HepG2 (cell line): Measurements from ENCODE around the gene RFX2. TPM values are rescaled to one million over a fixed set of nuclear protein-coding genes. Genes with fewer than 3 reads are reported as not detected.

Experiments
- ATAC-seq: fragments of 200-7000 bp; cut with Tn5 transposase; 3 replicates; pipeline ENCODE4 v1.9.1; 2020; ENCODE audit warnings: mild to moderate bottlenecking, moderate library complexity
- BruUV-seq: library from RNA; stranded (reverse); fragments of 400-500 nt; replicated peaks from 2 replicates; lab custom pipeline; 2021; lab: Mats Ljungman, UMichigan
- CTCF ChIA-PET: fragments of 300-600 bp; formaldehyde crosslinking; extraction: SDS; loops from one replicate; lab custom pipeline; 2021; ENCODE audit warnings: low total read pairs, inconsistent platforms, low intra/inter-chr PET ratio; lab: Yijun Ruan, JAX
- POLR2A ChIA-PET: fragments of 350-600 bp; sonication (Branson Sonifier 250); formaldehyde crosslinking; loops from one replicate; lab custom pipeline; 2020; ENCODE audit warnings: antibody characterized with exemption, inconsistent platforms; lab: Yijun Ruan, JAX
- DNase-seq: peaks from one replicate; pipeline ENCODE4 v3.0.0-alpha.2; 2015; ENCODE audit warnings: low spot score
- FAIRE-seq: peaks from 3 replicates; lab custom pipeline; 2011; peaks lifted over from hg19 to GRCh38; lab: Jason Lieb, UNC
- H2AFZ ChIP-seq: one replicate; pipeline ENCODE4 v1.6.1; 2011; ENCODE audit warnings: low read length, inconsistent platforms
- H3K27ac ChIP-seq: fragments of 300-600 bp; 3 replicates; pipeline ENCODE4 v1.8.0; 2011; ENCODE audit warnings: mixed run types, mild to moderate bottlenecking, mixed read lengths, low read length, inconsistent platforms; ENCODE audit not compliant: insufficient read depth; ENCODE audit errors: extremely low read length
- H3K27me3 ChIP-seq, 2 experiments: fragments of 200-600 bp in 1 of 2; 2 replicates in 1 of 2; 3 replicates in 1 of 2; pipeline versions ENCODE4 v1.6.0 to v1.8.0; 2011; ENCODE audit warnings: low read length in 2 of 2, mild to moderate bottlenecking in 2 of 2, moderate library complexity in 2 of 2, inconsistent platforms in 1 of 2; ENCODE audit not compliant: insufficient read depth in 2 of 2, control insufficient read depth in 1 of 2
- H3K36me3 ChIP-seq, 2 experiments: fragments of 200-600 bp in 1 of 2; replicated peaks in 1 of 2; 2 replicates in 1 of 2; 3 replicates in 1 of 2; pipeline versions ENCODE4 v1.5.1 to v1.8.0; 2011; ENCODE audit warnings: low read length in 2 of 2, inconsistent platforms in 1 of 2; ENCODE audit not compliant: insufficient read depth in 2 of 2, control insufficient read depth in 1 of 2
- H3K4me1 ChIP-seq: 2 replicates; pipeline ENCODE4 v1.5.1; 2012; ENCODE audit warnings: low read length, inconsistent platforms; ENCODE audit not compliant: insufficient read depth
- H3K4me2 ChIP-seq: 2 replicates; pipeline ENCODE4 v1.6.0; 2011; ENCODE audit warnings: low read depth, low read length, inconsistent platforms
- H3K4me3 ChIP-seq, 3 experiments: fragments of 200-600 bp in 1 of 3; sonication (generic), shearing (Covaris generic) in 1 of 3; replicated peaks in 1 of 3; 2 replicates each; pipeline ENCODE4 v1.5.1; 2011 to 2016; ENCODE audit warnings: low read length in 3 of 3, inconsistent platforms in 2 of 3, low read depth in 2 of 3, mild to moderate bottlenecking in 2 of 3, control low read depth in 1 of 3, mixed read lengths in 1 of 3; ENCODE audit not compliant: insufficient read depth in 1 of 3
- H3K79me2 ChIP-seq: one replicate; pipeline ENCODE4 v1.6.1; 2011; ENCODE audit warnings: low read length, inconsistent platforms; ENCODE audit not compliant: insufficient read depth
- H3K9ac ChIP-seq: 2 replicates; pipeline ENCODE4 v1.6.0; 2011; ENCODE audit warnings: mild to moderate bottlenecking, low read depth, low read length, inconsistent platforms; ENCODE audit not compliant: insufficient read depth
- H3K9me3 ChIP-seq: 2 replicates; pipeline ENCODE4 v1.5.1; 2012; ENCODE audit warnings: mild to moderate bottlenecking, low read length
- H4K20me1 ChIP-seq: 2 replicates; pipeline ENCODE4 v1.6.0; 2011; ENCODE audit warnings: inconsistent platforms, mild to moderate bottlenecking, low read length, moderate library complexity; ENCODE audit not compliant: insufficient read depth
- ATF5 ChIP-seq: sonication (generic); formaldehyde crosslinking; IDR thresholded peaks from 2 replicates; pipeline ENCODE4 v1.4.0; 2020; ENCODE audit warnings: mild to moderate bottlenecking, low read depth, missing genetic modification reagents
- CEBPB ChIP-seq: IDR thresholded peaks from 2 replicates; pipeline ENCODE4 v1.6.1; 2011; ENCODE audit warnings: low read depth, low read length, improper control_type of control experiment, borderline replicate concordance
- CHD4 ChIP-seq: fragments of 200-600 bp; sonication (generic); IDR thresholded peaks from 2 replicates; pipeline ENCODE4 v1.7.0; 2017; ENCODE audit warnings: mild to moderate bottlenecking, low read length, borderline replicate concordance
- CSRNP1 ChIP-seq: sonication (generic); formaldehyde crosslinking; IDR thresholded peaks from 2 replicates; pipeline ENCODE4 v1.8.1; 2023; ENCODE audit warnings: mild to moderate bottlenecking, missing genetic modification reagents
- FOXP1 ChIP-seq, 2 experiments: fragments of 450-650 bp in 1 of 2; IDR thresholded peaks; 2 replicates each; pipeline ENCODE4 v1.6.1; 2017 to 2018; ENCODE audit warnings: antibody characterized with exemption in 1 of 2
- KLF11 ChIP-seq: IDR thresholded peaks from 2 replicates; pipeline ENCODE4 v1.6.1; 2016; ENCODE audit warnings: missing compliant biosample characterization
- MED13 ChIP-seq: sonication (generic); formaldehyde crosslinking; IDR thresholded peaks from 2 replicates; pipeline ENCODE4 v1.5.0; 2020; ENCODE audit warnings: missing genetic modification reagents
- SOX13 ChIP-seq, 3 experiments: fragments of 450-650 bp in 1 of 3; sonication (generic) in 1 of 3; formaldehyde crosslinking in 1 of 3; IDR thresholded peaks in 2 of 3; conservative IDR thresholded peaks in 1 of 3; 2 replicates each; pipeline versions ENCODE4 v1.5.0 to v1.6.1; 2016 to 2020; ENCODE audit warnings: antibody characterized with exemption in 1 of 3, mild to moderate bottlenecking in 1 of 3, missing compliant biosample characterization in 1 of 3, missing genetic modification reagents in 1 of 3, moderate library complexity in 1 of 3
- TCF12 ChIP-seq, 2 experiments: fragments of 450-650 bp in 1 of 2; sonication (generic) in 1 of 2; formaldehyde crosslinking in 1 of 2; IDR thresholded peaks; 2 replicates each; pipeline versions ENCODE4 v1.6.1 to v1.8.0; 2017 to 2022; ENCODE audit warnings: antibody characterized with exemption in 1 of 2, mild to moderate bottlenecking in 1 of 2, missing genetic modification reagents in 1 of 2, moderate library complexity in 1 of 2
- ZBTB10 ChIP-seq: sonication (generic); formaldehyde crosslinking; IDR thresholded peaks from 2 replicates; pipeline ENCODE4 v1.4.0; 2020; ENCODE audit warnings: missing genetic modification reagents, borderline replicate concordance
- ZBTB8A ChIP-seq: sonication (generic); formaldehyde crosslinking; IDR thresholded peaks from 2 replicates; pipeline ENCODE4 v1.4.0; 2020; ENCODE audit warnings: mild to moderate bottlenecking, low read depth, missing genetic modification reagents, borderline replicate concordance
- ZNF296 ChIP-seq: sonication (generic); formaldehyde crosslinking; conservative IDR thresholded peaks from 2 replicates; pipeline ENCODE4 v1.5.0; 2020; ENCODE audit warnings: mild to moderate bottlenecking, missing genetic modification reagents
- ZNF331 ChIP-seq: sonication (generic); formaldehyde crosslinking; IDR thresholded peaks from 2 replicates; pipeline ENCODE4 v1.4.0; 2020; ENCODE audit warnings: missing genetic modification reagents
- ZNF33B ChIP-seq: sonication (generic); formaldehyde crosslinking; IDR thresholded peaks from 2 replicates; pipeline ENCODE4 v1.5.1; 2020; ENCODE audit warnings: mild to moderate bottlenecking, missing genetic modification reagents
- ZNF724P ChIP-seq: sonication (generic); formaldehyde crosslinking; IDR thresholded peaks from 2 replicates; pipeline ENCODE4 v1.8.0; 2022; ENCODE audit warnings: missing genetic modification reagents, borderline replicate concordance
- ZNF775 ChIP-seq: sonication (generic); formaldehyde crosslinking; IDR thresholded peaks from 2 replicates; pipeline ENCODE4 v1.4.0; 2020; ENCODE audit warnings: missing genetic modification reagents, mild to moderate bottlenecking, moderate library complexity, borderline replicate concordance
- ZNF788 ChIP-seq: sonication (generic); formaldehyde crosslinking; IDR thresholded peaks from 2 replicates; pipeline ENCODE4 v1.5.0; 2020; ENCODE audit warnings: mild to moderate bottlenecking, missing genetic modification reagents, borderline replicate concordance
- WGBS: methylation state at CpG from one replicate; pipeline ENCODE4 v1.1.6; 2017; ENCODE audit warnings: low lambda C conversion rate; 5-methylcytosine and 5-hydroxymethylcytosine counted together
- in situ Hi-C: cut with HindIII; loops from 2 replicates; pipeline ENCODE4 v1.10.0; 2017; ENCODE audit warnings: low pct_unique_long_range_greater_than_20kb; ENCODE audit not compliant: extremely low pct_ligation_motif_present
- intact Hi-C: fragments of 100-400 bp; cut with micrococcal nuclease; formaldehyde crosslinking; loops from one replicate; pipeline ENCODE4 v1.10.0; 2022; ENCODE audit not compliant: unreplicated experiment
- polyA plus RNA-seq, 8 experiments: library from polyadenylated mRNA; depleted of rRNA in 3 of 8; stranded (reverse) in 7 of 8; unstranded in 1 of 8; fragments of >200 nt; fragmentation: Illumina TruSeq in 4 of 8; extraction: Trizol in 4 of 8; gene quantifications; 2 replicates each; pipeline versions ENCODE4 v1.2.1 to v1.2.3, GENCODE V29; 2011 to 2016; ENCODE audit warnings: low read depth in 4 of 8, missing spikeins in 1 of 8, mixed read lengths in 1 of 8; ENCODE audit not compliant: insufficient read depth in 1 of 8
- total RNA-seq, 5 experiments: library from RNA; depleted of rRNA; stranded (reverse); fragments of >200 nt; fragmentation: Illumina TruSeq; extraction: Trizol; gene quantifications; 2 replicates each; pipeline ENCODE4 v1.2.3, GENCODE V29; 2016; ENCODE audit warnings: low read depth in 1 of 5

The RFX2 gene
- total and polyA plus RNA-seq, 2 of the 13 experiments (the other 11 are each of a cell fraction or from before 2014, with no cell fraction given), result 2.8 to 3.3 TPM

GRCh38 chr19:6044056-6044805 is 66.1 kb downstream of the RFX2 start:
- H2AFZ ChIP-seq, result no peak overlapping the region
- intact Hi-C loops (no loop called here), in situ Hi-C loops (loop anchor here (25.0 kb wide), 1 partner anchor 268 kb away; no protein-coding TSS in a partner anchor)
- H3K9me3 ChIP-seq, result no peaks in the 10 kb centered on the region
- no peak overlapping the region for H3K27ac ChIP-seq
- no peak overlapping the region for H3K9ac ChIP-seq
- no peaks in the 10 kb centered on the region; the same call in 1 of the 2 replicates for H4K20me1 ChIP-seq
- ChIA-PET CTCF (no interaction called here), POLR2A (no interaction called here)
- H3K4me1 ChIP-seq, result peaks cover 13% of the 10 kb centered on the region
- no peaks in the 10 kb centered on the region for H3K27me3 ChIP-seq
- H3K36me3 ChIP-seq, result no peaks in the 10 kb centered on the region
- no peak overlapping the region for H3K4me3 ChIP-seq
- DNase-seq (no peak), FAIRE-seq (no peak), ATAC-seq (no peak)
- 74% methylated on average over 12 of the region's 21 CpGs for WGBS
- no peaks in the 10 kb centered on the region for H3K79me2 ChIP-seq
- no peak overlapping the region for H3K4me2 ChIP-seq
- BruUV-seq, result no TSS peak
- TF ChIP-seq CEBPB, result no peak
- no peak for TF ChIP-seq ZNF296 (CRISPR knock-in tag)
- no peak for TF ChIP-seq SOX13 (IDR thresholded peaks at IDR 0.05)
- no peak for TF ChIP-seq SOX13 (CRISPR knock-in tag; conservative IDR thresholded peaks at IDR 0.05 in 1 of 2, IDR thresholded peaks at IDR 0.05 in 1 of 2)
- no peak for TF ChIP-seq CHD4
- no peak for TF ChIP-seq TCF12 (IDR thresholded peaks at IDR 0.05)
- TF ChIP-seq TCF12 (CRISPR knock-in tag; IDR thresholded peaks at IDR 0.05), result no peak
- no peak for TF ChIP-seq MED13 (CRISPR knock-in tag)
- no peak for TF ChIP-seq ZNF788 (CRISPR knock-in tag)
- TF ChIP-seq ZNF775 (CRISPR knock-in tag), result no peak
- TF ChIP-seq ZNF724P (CRISPR knock-in tag), result no peak
- no peak for TF ChIP-seq ZBTB8A (CRISPR knock-in tag)
- TF ChIP-seq ZBTB10 (CRISPR knock-in tag), result no peak
- no peak for TF ChIP-seq KLF11 (CRISPR knock-in tag)
- TF ChIP-seq ZNF33B (CRISPR knock-in tag), result no peak
- TF ChIP-seq ATF5 (CRISPR knock-in tag), result no peak
- TF ChIP-seq CSRNP1 (CRISPR knock-in tag), result no peak
- no peak for TF ChIP-seq FOXP1 (IDR thresholded peaks at IDR 0.05)
- TF ChIP-seq FOXP1 (CRISPR knock-in tag; IDR thresholded peaks at IDR 0.05), result no peak
- no peak for TF ChIP-seq ZNF331
